ENCODE results near the gene ADAMTS13. TPM values are rescaled to one million over a fixed set of nuclear protein-coding genes. Genes with fewer than 3 reads are reported as not detected.
A peak's percentile ranks its signal among the peaks of the same experiment; 100 is the strongest.

ADAMTS13 gene
- polyA plus RNA-seq, 1 donor from 2014 or later = 13.5 TPM

GRCh38 chr9:133457748-133458147, 35.6 kb downstream of the ADAMTS13 start:
- TF ChIP-seq RAD21 (conservative IDR thresholded peaks at IDR 0.05) (no peak), MXI1 (conservative IDR thresholded peaks at IDR 0.05; ENCODE audit: poor library complexity, severe bottlenecking) (no peak), EP300 (conservative IDR thresholded peaks at IDR 0.05; ENCODE audit: poor library complexity, severe bottlenecking) (no peak), TAF1 (IDR thresholded peaks at IDR 0.05; ENCODE audit: low read depth) (no peak), SMC3 (conservative IDR thresholded peaks at IDR 0.05; ENCODE audit: poor library complexity) (no peak), EZH2 (IDR thresholded peaks at IDR 0.05; ENCODE audit: borderline replicate concordance, insufficient read depth, low read length, poor library complexity, severe bottlenecking) (no peak), POLR2AphosphoS5 (IDR thresholded peaks at IDR 0.05) (no peak)
- TF ChIP-seq, protein P1, sequence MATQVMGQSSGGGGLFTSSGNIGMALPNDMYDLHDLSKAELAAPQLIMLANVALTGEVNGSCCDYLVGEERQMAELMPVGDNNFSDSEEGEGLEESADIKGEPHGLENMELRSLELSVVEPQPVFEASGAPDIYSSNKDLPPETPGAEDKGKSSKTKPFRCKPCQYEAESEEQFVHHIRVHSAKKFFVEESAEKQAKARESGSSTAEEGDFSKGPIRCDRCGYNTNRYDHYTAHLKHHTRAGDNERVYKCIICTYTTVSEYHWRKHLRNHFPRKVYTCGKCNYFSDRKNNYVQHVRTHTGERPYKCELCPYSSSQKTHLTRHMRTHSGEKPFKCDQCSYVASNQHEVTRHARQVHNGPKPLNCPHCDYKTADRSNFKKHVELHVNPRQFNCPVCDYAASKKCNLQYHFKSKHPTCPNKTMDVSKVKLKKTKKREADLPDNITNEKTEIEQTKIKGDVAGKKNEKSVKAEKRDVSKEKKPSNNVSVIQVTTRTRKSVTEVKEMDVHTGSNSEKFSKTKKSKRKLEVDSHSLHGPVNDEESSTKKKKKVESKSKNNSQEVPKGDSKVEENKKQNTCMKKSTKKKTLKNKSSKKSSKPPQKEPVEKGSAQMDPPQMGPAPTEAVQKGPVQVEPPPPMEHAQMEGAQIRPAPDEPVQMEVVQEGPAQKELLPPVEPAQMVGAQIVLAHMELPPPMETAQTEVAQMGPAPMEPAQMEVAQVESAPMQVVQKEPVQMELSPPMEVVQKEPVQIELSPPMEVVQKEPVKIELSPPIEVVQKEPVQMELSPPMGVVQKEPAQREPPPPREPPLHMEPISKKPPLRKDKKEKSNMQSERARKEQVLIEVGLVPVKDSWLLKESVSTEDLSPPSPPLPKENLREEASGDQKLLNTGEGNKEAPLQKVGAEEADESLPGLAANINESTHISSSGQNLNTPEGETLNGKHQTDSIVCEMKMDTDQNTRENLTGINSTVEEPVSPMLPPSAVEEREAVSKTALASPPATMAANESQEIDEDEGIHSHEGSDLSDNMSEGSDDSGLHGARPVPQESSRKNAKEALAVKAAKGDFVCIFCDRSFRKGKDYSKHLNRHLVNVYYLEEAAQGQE (IDR thresholded peaks at IDR 0.05; ENCODE audit: borderline replicate concordance) = no peak
- TF ChIP-seq, protein P2, sequence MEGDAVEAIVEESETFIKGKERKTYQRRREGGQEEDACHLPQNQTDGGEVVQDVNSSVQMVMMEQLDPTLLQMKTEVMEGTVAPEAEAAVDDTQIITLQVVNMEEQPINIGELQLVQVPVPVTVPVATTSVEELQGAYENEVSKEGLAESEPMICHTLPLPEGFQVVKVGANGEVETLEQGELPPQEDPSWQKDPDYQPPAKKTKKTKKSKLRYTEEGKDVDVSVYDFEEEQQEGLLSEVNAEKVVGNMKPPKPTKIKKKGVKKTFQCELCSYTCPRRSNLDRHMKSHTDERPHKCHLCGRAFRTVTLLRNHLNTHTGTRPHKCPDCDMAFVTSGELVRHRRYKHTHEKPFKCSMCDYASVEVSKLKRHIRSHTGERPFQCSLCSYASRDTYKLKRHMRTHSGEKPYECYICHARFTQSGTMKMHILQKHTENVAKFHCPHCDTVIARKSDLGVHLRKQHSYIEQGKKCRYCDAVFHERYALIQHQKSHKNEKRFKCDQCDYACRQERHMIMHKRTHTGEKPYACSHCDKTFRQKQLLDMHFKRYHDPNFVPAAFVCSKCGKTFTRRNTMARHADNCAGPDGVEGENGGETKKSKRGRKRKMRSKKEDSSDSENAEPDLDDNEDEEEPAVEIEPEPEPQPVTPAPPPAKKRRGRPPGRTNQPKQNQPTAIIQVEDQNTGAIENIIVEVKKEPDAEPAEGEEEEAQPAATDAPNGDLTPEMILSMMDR (IDR thresholded peaks at IDR 0.05; ENCODE audit: poor library complexity, severe bottlenecking) = no peak

GRCh38 chr9:133458643-133459312, 36.6 kb downstream of the ADAMTS13 start:
- peak overlapping the region; percentile 21 for H3K4me2 ChIP-seq (ENCODE audit: low read length)
- H3K36me3 ChIP-seq (ENCODE audit: insufficient read depth, low read length) = no peaks in the 10 kb centered on the region
- no peaks in the 10 kb centered on the region for H4K20me1 ChIP-seq (ENCODE audit: insufficient read depth)
- H2AFZ ChIP-seq (ENCODE audit: low read depth, low read length) = no peak overlapping the region
- peak overlapping the region; percentile 85 for H3K4me3 ChIP-seq (ENCODE audit: low read length)
- peak overlapping the region; percentile 97 for H3K9ac ChIP-seq (ENCODE audit: low read length)
- H3K9me3 ChIP-seq (ENCODE audit: low read length) = no peaks in the 10 kb centered on the region
- H3K79me2 ChIP-seq (replicated peaks; ENCODE audit: insufficient read depth, low read length) = peaks cover 29% of the 10 kb centered on the region
- H3K27me3 ChIP-seq (ENCODE audit: insufficient read depth, low read depth, low read length) = no peaks in the 10 kb centered on the region
- H3F3A ChIP-seq (ENCODE audit: insufficient read depth, low read length, poor library complexity, severe bottlenecking) = no peaks in the 10 kb centered on the region
- no peak for TF ChIP-seq EP300 (conservative IDR thresholded peaks at IDR 0.05; ENCODE audit: poor library complexity, severe bottlenecking)
- TF ChIP-seq SMC3 (conservative IDR thresholded peaks at IDR 0.05; ENCODE audit: poor library complexity) = no peak
- TF ChIP-seq MXI1 (conservative IDR thresholded peaks at IDR 0.05; ENCODE audit: poor library complexity, severe bottlenecking) = no peak
- TF ChIP-seq, protein P1 (IDR thresholded peaks at IDR 0.05; ENCODE audit: borderline replicate concordance) = no peak
- no peak for TF ChIP-seq TAF1 (IDR thresholded peaks at IDR 0.05; ENCODE audit: low read depth)
- TF ChIP-seq EZH2 (IDR thresholded peaks at IDR 0.05; ENCODE audit: borderline replicate concordance, insufficient read depth, low read length, poor library complexity, severe bottlenecking) = no peak
- TF ChIP-seq, protein P2 (IDR thresholded peaks at IDR 0.05; ENCODE audit: poor library complexity, severe bottlenecking) = no peak
- no peak for TF ChIP-seq POLR2AphosphoS5 (IDR thresholded peaks at IDR 0.05)
- TF ChIP-seq RAD21 (conservative IDR thresholded peaks at IDR 0.05) = no peak
- no peaks in the 10 kb centered on the region for H3K9me2 ChIP-seq (ENCODE audit: insufficient read depth, low read length)
- H3K27ac ChIP-seq (ENCODE audit: low read length) = peak overlapping the region; percentile 96

More at GRCh38 chr9:133457748-133458147, 35.6 kb downstream of the ADAMTS13 start:
- H3K27ac ChIP-seq (ENCODE audit: low read length) = no peak overlapping the region
- no peaks in the 10 kb centered on the region for H3K36me3 ChIP-seq (ENCODE audit: insufficient read depth, low read length)
- H3K79me2 ChIP-seq (replicated peaks; ENCODE audit: insufficient read depth, low read length) = peaks cover 23% of the 10 kb centered on the region
- no peaks in the 10 kb centered on the region for H4K20me1 ChIP-seq (ENCODE audit: insufficient read depth)
- no peaks in the 10 kb centered on the region for H3K9me3 ChIP-seq (ENCODE audit: low read length)
- no peak overlapping the region for H3K4me3 ChIP-seq (ENCODE audit: low read length)
- H3K9ac ChIP-seq (ENCODE audit: low read length) = no peak overlapping the region
- no peak overlapping the region for H2AFZ ChIP-seq (ENCODE audit: low read depth, low read length)
- no peaks in the 10 kb centered on the region for H3K27me3 ChIP-seq (ENCODE audit: insufficient read depth, low read depth, low read length)
- no peaks in the 10 kb centered on the region for H3F3A ChIP-seq (ENCODE audit: insufficient read depth, low read length, poor library complexity, severe bottlenecking)
- no peak overlapping the region for H3K4me2 ChIP-seq (ENCODE audit: low read length)
- no peaks in the 10 kb centered on the region for H3K9me2 ChIP-seq (ENCODE audit: insufficient read depth, low read length)
